IMR-90 (cell line): ENCODE results near the gene SLC35F3.

Source experiments
- BHLHE40 ChIP-seq: fragments of 150-350 bp; IDR thresholded peaks from 2 replicates; pipeline ENCODE4 v1.6.1; 2016; ENCODE audit warnings: mild to moderate bottlenecking, low read depth, low read length
- CEBPB ChIP-seq: IDR thresholded peaks from 2 replicates; pipeline ENCODE4 v1.6.1; 2012; ENCODE audit warnings: low read depth, low read length, improper control_type of control experiment
- CHD1 ChIP-seq: IDR thresholded peaks from 2 replicates; pipeline ENCODE4 v1.6.1; 2012; ENCODE audit warnings: low read depth, low read length, improper control_type of control experiment
- FOS ChIP-seq: fragments of 150-350 bp; IDR thresholded peaks from 2 replicates; pipeline ENCODE4 v1.6.1; 2016; ENCODE audit warnings: low read depth, low read length
- MAFK ChIP-seq: IDR thresholded peaks from 2 replicates; pipeline ENCODE4 v1.6.1; 2012; ENCODE audit warnings: low read depth, low read length, improper control_type of control experiment
- MXI1 ChIP-seq: IDR thresholded peaks from 2 replicates; pipeline ENCODE4 v1.6.1; 2012; ENCODE audit warnings: low read depth, mild to moderate bottlenecking, low read length, moderate library complexity, borderline replicate concordance
- POLR2A ChIP-seq: IDR thresholded peaks from 2 replicates; pipeline ENCODE4 v1.6.1; 2012; ENCODE audit warnings: mild to moderate bottlenecking, low read depth, low read length
- RAD21 ChIP-seq: IDR thresholded peaks from 2 replicates; pipeline ENCODE4 v1.6.1; 2012; ENCODE audit warnings: low read length, improper control_type of control experiment
- RFX5 ChIP-seq: IDR thresholded peaks from 2 replicates; pipeline ENCODE4 v1.8.0; 2012; ENCODE audit warnings: low read depth, mild to moderate bottlenecking, low read length, moderate library complexity
- SMC3 ChIP-seq: fragments of 150-350 bp; IDR thresholded peaks from 2 replicates; pipeline ENCODE4 v1.6.1; 2016; ENCODE audit warnings: low read depth, mild to moderate bottlenecking, antibody characterized with exemption, low read length, moderate library complexity
- TF ChIP-seq, protein P1 (sequence below): conservative IDR thresholded peaks from 2 replicates; pipeline ENCODE4 v1.5.1; 2012; ENCODE audit warnings: mild to moderate bottlenecking, low read depth, low read length, improper control_type of control experiment
- TF ChIP-seq, protein P2 (sequence below): fragments of 150-350 bp; IDR thresholded peaks from 2 replicates; pipeline ENCODE4 v1.6.1; 2017; ENCODE audit warnings: mild to moderate bottlenecking, antibody characterized with exemption, low read length, low read depth

DNA sequence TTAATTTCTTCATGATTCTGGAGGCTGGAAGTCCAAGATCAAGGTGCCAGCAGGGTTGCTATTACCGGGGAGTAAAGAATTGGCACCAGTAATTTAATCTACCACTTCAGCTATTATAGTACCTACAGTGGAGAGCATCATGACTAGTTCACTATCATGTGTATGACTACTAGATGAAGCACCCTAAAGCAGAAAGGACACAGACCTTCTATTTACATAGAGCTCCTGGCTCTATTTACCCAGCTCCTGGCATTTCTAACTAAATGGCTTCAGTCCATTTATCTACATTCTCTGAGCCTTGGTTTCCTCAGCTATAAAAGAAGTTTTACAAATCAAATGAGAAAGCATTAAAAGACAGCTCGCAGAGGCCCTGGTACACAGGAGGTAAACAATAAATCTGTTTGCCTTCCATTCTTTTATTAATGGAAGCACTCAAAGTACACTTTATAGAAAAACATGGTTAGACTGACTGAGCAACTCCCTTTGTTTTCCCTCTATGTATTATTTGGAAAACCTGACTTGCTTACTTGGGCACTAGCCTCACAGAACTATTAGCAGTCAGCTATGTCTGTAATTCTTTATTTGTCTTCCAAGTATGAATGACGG lies 203.0 kb downstream of the SLC35F3 start:
- no peak for TF ChIP-seq CHD1
- TF ChIP-seq, protein P1, sequence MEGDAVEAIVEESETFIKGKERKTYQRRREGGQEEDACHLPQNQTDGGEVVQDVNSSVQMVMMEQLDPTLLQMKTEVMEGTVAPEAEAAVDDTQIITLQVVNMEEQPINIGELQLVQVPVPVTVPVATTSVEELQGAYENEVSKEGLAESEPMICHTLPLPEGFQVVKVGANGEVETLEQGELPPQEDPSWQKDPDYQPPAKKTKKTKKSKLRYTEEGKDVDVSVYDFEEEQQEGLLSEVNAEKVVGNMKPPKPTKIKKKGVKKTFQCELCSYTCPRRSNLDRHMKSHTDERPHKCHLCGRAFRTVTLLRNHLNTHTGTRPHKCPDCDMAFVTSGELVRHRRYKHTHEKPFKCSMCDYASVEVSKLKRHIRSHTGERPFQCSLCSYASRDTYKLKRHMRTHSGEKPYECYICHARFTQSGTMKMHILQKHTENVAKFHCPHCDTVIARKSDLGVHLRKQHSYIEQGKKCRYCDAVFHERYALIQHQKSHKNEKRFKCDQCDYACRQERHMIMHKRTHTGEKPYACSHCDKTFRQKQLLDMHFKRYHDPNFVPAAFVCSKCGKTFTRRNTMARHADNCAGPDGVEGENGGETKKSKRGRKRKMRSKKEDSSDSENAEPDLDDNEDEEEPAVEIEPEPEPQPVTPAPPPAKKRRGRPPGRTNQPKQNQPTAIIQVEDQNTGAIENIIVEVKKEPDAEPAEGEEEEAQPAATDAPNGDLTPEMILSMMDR, result no peak
- TF ChIP-seq RAD21, result no peak
- no peak for TF ChIP-seq MXI1
- TF ChIP-seq, protein P2, sequence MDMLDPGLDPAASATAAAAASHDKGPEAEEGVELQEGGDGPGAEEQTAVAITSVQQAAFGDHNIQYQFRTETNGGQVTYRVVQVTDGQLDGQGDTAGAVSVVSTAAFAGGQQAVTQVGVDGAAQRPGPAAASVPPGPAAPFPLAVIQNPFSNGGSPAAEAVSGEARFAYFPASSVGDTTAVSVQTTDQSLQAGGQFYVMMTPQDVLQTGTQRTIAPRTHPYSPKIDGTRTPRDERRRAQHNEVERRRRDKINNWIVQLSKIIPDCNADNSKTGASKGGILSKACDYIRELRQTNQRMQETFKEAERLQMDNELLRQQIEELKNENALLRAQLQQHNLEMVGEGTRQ, result no peak
- TF ChIP-seq RFX5, result no peak
- no peak for TF ChIP-seq BHLHE40
- TF ChIP-seq POLR2A, result no peak
- no peak for TF ChIP-seq FOS
- TF ChIP-seq CEBPB, result no peak
- no peak for TF ChIP-seq MAFK
- TF ChIP-seq SMC3, result no peak
